Fibroblast of lung (primary cell): ENCODE data around the gene SUCO. TPM values are rescaled to one million over a fixed set of nuclear protein-coding genes. Genes with fewer than 3 reads are reported as not detected.

Source experiments
- DNase-seq, 2 donors: peaks; one replicate each; pipeline versions ENCODE4 v3.0.0 to v3.0.0-alpha.2; 2010; ENCODE audit warnings: low read depth in 2 of 2
- H2AFZ ChIP-seq: 2 replicates; pipeline ENCODE4 v1.5.1; 2012; ENCODE audit warnings: low read length, control low read depth, inconsistent platforms
- H3K27ac ChIP-seq: 2 replicates; pipeline ENCODE4 v1.5.1; 2011; ENCODE audit warnings: low read length, control low read depth; ENCODE audit not compliant: insufficient read depth
- H3K27me3 ChIP-seq: 2 replicates; pipeline ENCODE4 v1.5.1; 2011; ENCODE audit warnings: mild to moderate bottlenecking, low read length; ENCODE audit not compliant: control insufficient read depth, insufficient read depth
- H3K36me3 ChIP-seq: 2 replicates; pipeline ENCODE4 v1.5.1; 2011; ENCODE audit warnings: low read length; ENCODE audit not compliant: control insufficient read depth, insufficient read depth
- H3K4me1 ChIP-seq: 2 replicates; pipeline ENCODE4 v1.5.1; 2011; ENCODE audit warnings: low read length; ENCODE audit not compliant: control insufficient read depth, insufficient read depth; ENCODE audit errors: extremely low read depth
- H3K4me2 ChIP-seq: 2 replicates; pipeline ENCODE4 v1.5.1; 2011; ENCODE audit warnings: low read length, control low read depth; ENCODE audit not compliant: insufficient read depth; ENCODE audit errors: extremely low read depth
- H3K4me3 ChIP-seq, 4 experiments: fragments of 200-600 bp in 1 of 4; sonication (generic) in 1 of 4; replicated peaks in 1 of 4; 2 replicates each; pipeline ENCODE4 v1.5.1; 2011 to 2016; ENCODE audit warnings: low read length in 4 of 4, low read depth in 3 of 4, mild to moderate bottlenecking in 3 of 4, control low read depth in 2 of 4, inconsistent platforms in 1 of 4, mixed read lengths in 1 of 4; ENCODE audit not compliant: insufficient read depth in 1 of 4; ENCODE audit errors: control extremely low read depth in 1 of 4
- H3K79me2 ChIP-seq: 2 replicates; pipeline ENCODE4 v1.5.1; 2012; ENCODE audit warnings: mild to moderate bottlenecking, low read length, inconsistent platforms; ENCODE audit not compliant: control insufficient read depth, insufficient read depth
- H3K9ac ChIP-seq: 2 replicates; pipeline ENCODE4 v1.5.1; 2011; ENCODE audit warnings: mild to moderate bottlenecking, low read length, control low read depth; ENCODE audit not compliant: insufficient read depth
- H3K9me3 ChIP-seq: 2 replicates; pipeline ENCODE4 v1.5.1; 2012; ENCODE audit warnings: low read depth, low read length; ENCODE audit not compliant: control insufficient read depth, insufficient read depth
- H4K20me1 ChIP-seq: 2 replicates; pipeline ENCODE4 v1.5.1; 2011; ENCODE audit warnings: low read length; ENCODE audit not compliant: control insufficient read depth, insufficient read depth; ENCODE audit errors: extremely low read depth
- EZH2 ChIP-seq: IDR thresholded peaks from 2 replicates; pipeline ENCODE4 v1.5.1; 2012; ENCODE audit warnings: low read length, control low read depth, mild to moderate bottlenecking; ENCODE audit errors: missing control alignments
- polyA plus RNA-seq, 2 donors: library from polyadenylated mRNA; depleted of rRNA in 1 of 2; stranded (reverse) in 1 of 2; unstranded in 1 of 2; fragments of >200 nt; gene quantifications; 2 replicates each; pipeline ENCODE4 v1.2.1, GENCODE V29; 2011 to 2012; ENCODE audit warnings: missing spikeins in 1 of 2
- total RNA-seq: library from RNA; depleted of rRNA; stranded (reverse); fragments of >200 nt; gene quantifications from 2 replicates; pipeline ENCODE4 v1.2.1, GENCODE V29; 2014
- TF ChIP-seq, protein P1 (sequence below), 2 donors: IDR thresholded peaks in 1 of 2; conservative IDR thresholded peaks in 1 of 2; 1 replicate in 1 of 2; 2 replicates in 1 of 2; pipeline ENCODE4 v1.5.1; 2011 to 2012; ENCODE audit warnings: low read length in 2 of 2, control low read depth in 1 of 2, inconsistent platforms in 1 of 2, low read depth in 1 of 2, mild to moderate bottlenecking in 1 of 2

Gene SUCO
- total and polyA plus RNA-seq, 2 donors (not counting 1 experiment from before 2014, with no cell fraction given): 20.4 to 25.8 TPM

DNA sequence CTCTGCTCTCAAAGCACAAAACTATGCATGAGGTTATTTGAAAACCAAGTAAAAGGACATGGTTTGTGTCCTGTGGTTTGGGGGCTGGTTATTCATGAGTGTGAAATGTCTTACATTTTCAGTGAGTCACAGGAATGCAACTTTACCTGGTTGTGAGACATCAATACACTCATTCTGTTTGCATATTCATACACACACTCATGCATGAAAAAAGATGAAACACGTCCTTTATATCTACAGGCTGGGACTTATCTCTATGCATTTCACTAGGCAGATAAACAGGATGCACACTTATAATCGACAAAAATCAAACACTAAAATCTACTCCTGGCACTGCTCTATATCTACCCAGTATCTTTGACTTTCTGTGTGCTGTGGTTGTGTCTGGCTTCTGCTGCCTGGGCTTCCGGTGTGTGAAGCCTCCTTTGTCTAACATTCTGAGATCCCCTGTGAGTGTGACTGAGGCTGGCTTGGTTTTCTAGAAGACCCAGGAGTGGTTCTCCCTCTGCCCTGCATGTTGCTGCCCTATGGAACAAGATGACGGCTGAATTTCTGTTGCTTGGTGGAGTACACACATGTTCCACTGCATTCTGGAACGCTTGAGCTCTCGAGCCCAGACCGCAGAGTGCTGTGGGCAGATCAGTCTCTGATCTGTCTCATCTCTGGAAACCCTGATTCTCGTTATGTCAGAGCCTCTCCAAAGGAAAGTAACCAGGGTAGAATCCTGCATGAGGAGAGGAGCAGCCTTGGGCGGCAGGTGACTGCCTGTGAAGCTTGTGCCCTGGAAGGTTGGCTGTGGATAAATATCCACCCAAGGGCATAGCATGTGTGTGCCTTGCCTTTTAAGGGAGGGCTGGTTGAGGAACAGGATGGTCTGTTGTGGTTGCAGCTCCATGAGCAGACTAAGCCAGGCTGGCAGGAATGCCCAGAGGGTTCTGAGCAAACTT is 106.2 kb downstream of the SUCO start:
- H4K20me1 ChIP-seq: no peaks in the 10 kb centered on the region
- no peaks in the 10 kb centered on the region for H3K36me3 ChIP-seq
- peak overlapping the region; percentile 61 for H2AFZ ChIP-seq
- peak; percentile 53 to 100 for DNase-seq
- no peaks in the 10 kb centered on the region for H3K9me3 ChIP-seq
- no peak overlapping the region for H3K9ac ChIP-seq
- TF ChIP-seq, protein P1, sequence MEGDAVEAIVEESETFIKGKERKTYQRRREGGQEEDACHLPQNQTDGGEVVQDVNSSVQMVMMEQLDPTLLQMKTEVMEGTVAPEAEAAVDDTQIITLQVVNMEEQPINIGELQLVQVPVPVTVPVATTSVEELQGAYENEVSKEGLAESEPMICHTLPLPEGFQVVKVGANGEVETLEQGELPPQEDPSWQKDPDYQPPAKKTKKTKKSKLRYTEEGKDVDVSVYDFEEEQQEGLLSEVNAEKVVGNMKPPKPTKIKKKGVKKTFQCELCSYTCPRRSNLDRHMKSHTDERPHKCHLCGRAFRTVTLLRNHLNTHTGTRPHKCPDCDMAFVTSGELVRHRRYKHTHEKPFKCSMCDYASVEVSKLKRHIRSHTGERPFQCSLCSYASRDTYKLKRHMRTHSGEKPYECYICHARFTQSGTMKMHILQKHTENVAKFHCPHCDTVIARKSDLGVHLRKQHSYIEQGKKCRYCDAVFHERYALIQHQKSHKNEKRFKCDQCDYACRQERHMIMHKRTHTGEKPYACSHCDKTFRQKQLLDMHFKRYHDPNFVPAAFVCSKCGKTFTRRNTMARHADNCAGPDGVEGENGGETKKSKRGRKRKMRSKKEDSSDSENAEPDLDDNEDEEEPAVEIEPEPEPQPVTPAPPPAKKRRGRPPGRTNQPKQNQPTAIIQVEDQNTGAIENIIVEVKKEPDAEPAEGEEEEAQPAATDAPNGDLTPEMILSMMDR (conservative IDR thresholded peaks at IDR 0.05 in 1 of 2, IDR thresholded peaks at IDR 0.05 in 1 of 2; ENCODE audit: low read depth in 1 of 2, low read length in 2 of 2): no peak
- no peak for TF ChIP-seq EZH2
- peak overlapping the region; percentile 64 for H3K4me2 ChIP-seq
- H3K27ac ChIP-seq: peak overlapping the region; percentile 63
- peaks cover 14% of the 10 kb centered on the region for H3K4me1 ChIP-seq
- no peaks in the 10 kb centered on the region for H3K79me2 ChIP-seq
- H3K27me3 ChIP-seq: no peaks in the 10 kb centered on the region
- H3K4me3 ChIP-seq: no peak overlapping the region

DNA sequence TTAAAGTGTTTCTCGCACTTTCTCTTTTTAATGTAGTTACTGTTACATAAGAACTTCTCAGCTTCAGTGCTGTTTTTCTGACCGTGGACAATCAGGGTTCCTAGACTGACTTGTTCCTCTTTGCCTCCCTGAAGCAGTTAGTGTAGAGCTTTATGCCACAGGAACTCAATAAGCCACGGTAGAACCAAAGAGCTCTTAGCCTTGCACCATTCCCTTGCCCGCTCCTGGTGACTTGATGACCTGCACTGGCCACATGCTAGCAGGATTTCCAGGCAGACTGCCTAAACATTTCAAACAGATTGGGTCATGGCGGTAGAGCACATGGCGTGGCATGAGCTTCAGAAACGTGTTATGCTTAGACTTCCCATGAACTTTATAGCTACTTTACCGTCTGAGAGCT is 107.2 kb downstream of the SUCO start:
- no peak overlapping the region for H3K9ac ChIP-seq
- no peaks in the 10 kb centered on the region for H3K27me3 ChIP-seq
- DNase-seq: peak; percentile 34 to 72
- no peaks in the 10 kb centered on the region for H4K20me1 ChIP-seq
- no peaks in the 10 kb centered on the region for H3K36me3 ChIP-seq
- no peaks in the 10 kb centered on the region for H3K9me3 ChIP-seq
- peaks cover 14% of the 10 kb centered on the region for H3K4me1 ChIP-seq
- H2AFZ ChIP-seq: no peak overlapping the region
- H3K27ac ChIP-seq: no peak overlapping the region
- no peak overlapping the region for H3K4me2 ChIP-seq
- H3K79me2 ChIP-seq: no peaks in the 10 kb centered on the region
- TF ChIP-seq, protein P1 (conservative IDR thresholded peaks at IDR 0.05 in 1 of 2, IDR thresholded peaks at IDR 0.05 in 1 of 2; ENCODE audit: low read depth in 1 of 2, low read length in 2 of 2): no peak
- no peak for TF ChIP-seq EZH2
- no peak overlapping the region for H3K4me3 ChIP-seq

DNA sequence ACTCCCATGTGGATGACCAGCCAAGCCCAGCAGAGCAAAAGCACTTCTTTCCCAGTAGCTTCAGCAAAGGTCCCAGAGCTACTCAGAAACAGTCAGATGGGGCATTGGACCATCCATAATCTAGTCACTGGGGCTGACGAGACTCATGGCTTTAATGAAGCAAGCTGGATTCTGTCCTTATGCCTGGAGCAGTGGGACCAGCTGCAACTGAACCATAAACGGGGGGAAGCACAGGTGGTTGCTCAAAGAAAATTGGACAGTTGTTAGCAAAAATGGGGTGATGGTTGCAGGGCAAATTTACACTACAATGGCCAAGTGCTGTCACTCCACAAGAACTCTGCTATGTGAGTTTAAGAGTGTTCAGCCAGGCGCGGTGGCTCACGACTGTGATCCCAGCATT is 108.5 kb downstream of the SUCO start:
- no peak for DNase-seq
- no peaks in the 10 kb centered on the region for H3K36me3 ChIP-seq
- H3K27ac ChIP-seq: no peak overlapping the region
- no peak overlapping the region for H3K4me3 ChIP-seq
- H3K4me1 ChIP-seq: peaks cover 14% of the 10 kb centered on the region
- no peak overlapping the region for H3K4me2 ChIP-seq
- no peaks in the 10 kb centered on the region for H3K79me2 ChIP-seq
- no peaks in the 10 kb centered on the region for H3K27me3 ChIP-seq
- H2AFZ ChIP-seq: no peak overlapping the region
- no peak for TF ChIP-seq EZH2
- TF ChIP-seq, protein P1 (conservative IDR thresholded peaks at IDR 0.05 in 1 of 2, IDR thresholded peaks at IDR 0.05 in 1 of 2; ENCODE audit: low read depth in 1 of 2, low read length in 2 of 2): no peak
- no peaks in the 10 kb centered on the region for H3K9me3 ChIP-seq
- no peak overlapping the region for H3K9ac ChIP-seq
- H4K20me1 ChIP-seq: no peaks in the 10 kb centered on the region
